GM19463 (cell line): ENCODE measurements around the gene LINC01488.

Source experiments
- ATAC-seq: cut with Tn5 transposase; IDR thresholded peaks from one replicate; pipeline ENCODE4 v1.9.1; 2021; ENCODE audit warnings: mild to moderate bottlenecking, moderate library complexity; ENCODE audit not compliant: unreplicated experiment

The LINC01488 gene

DNA sequence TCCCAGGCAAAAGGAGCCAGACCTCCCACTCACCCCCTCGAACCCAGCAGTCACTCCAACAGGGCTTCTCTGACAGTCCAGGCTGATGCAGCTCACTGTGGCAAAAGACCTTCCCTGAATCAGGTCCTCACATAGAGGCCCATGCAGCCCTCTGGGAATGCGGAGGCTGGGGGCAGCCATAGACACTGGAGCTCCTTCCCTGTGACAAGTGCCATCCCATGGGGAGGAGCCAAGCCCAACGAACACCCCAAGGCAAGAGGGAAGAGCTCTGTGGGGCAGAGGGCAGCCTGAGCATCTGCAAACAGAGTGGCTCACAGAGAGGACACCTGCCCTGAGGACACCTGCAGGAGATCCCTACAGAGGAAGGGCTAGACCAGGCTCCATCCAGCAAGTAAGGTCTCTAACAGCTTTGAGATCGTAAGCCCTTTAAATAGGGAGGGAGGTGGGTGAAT, at the start of gene LINC01488:
LINC01488 (plus strand) TSS at position 271 of the 452 bp plus-strand sequence.
- no peak for ATAC-seq

DNA sequence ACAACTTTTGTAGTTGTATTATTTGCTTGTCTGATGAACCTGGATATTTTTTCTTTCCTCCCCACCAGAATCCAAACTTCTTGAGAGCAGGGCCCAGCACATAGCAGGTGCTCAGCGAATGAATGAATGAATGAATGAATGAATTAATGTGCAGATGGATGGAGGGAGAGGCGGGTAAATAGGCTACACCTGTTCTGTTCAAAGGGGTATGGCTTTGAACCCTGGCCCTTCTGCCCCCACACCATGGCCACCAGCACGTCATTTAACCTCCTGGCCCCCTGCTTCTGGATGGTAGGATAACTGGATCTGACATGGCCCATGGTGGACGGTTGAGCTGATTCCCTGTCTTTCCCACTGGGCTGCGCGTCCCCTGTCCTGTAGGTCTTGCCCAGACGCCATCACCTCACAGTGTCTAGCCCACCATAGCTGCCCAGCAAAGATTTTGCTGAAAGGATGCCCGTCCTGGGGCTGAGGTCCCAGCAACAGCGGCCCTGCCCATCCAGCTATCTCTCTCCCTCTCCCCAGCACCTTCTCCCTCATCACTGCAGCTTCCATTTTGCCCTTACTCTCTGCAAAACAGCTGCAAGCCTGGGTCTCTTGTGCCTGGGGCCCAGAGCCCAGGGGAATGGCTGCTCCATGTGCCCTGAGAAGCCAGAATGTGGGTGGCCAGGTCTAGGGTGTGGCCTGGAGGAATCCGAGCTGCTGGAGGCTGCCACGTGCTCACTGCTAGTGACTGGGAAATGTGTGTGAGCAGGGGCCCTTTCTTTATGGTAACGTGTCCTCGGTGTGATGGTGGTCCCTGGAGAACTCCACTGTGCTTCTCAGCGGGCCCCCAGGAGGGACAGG, 49.3 kb upstream of the LINC01488 start:
- no peak for ATAC-seq

DNA sequence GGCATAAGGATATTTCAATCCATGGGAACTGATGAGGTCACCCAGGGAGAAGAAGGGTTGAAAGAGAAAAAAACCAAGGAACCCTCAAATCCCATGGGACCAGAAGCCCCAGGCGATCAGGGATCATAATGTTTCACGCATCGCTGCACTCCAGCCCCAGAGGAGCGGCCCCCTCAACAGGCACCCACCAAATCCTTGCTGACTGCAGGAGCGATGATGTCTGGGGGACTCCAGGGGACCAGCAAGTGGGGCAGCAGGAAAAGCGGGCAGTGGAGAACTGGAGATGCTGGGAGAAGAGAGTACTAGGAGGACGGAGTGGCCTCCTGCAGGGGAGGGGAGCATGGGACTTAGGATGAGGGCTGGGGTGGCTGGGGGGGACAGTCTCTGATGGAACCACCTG, 47.7 kb upstream of the LINC01488 start:
- ATAC-seq: no peak

DNA sequence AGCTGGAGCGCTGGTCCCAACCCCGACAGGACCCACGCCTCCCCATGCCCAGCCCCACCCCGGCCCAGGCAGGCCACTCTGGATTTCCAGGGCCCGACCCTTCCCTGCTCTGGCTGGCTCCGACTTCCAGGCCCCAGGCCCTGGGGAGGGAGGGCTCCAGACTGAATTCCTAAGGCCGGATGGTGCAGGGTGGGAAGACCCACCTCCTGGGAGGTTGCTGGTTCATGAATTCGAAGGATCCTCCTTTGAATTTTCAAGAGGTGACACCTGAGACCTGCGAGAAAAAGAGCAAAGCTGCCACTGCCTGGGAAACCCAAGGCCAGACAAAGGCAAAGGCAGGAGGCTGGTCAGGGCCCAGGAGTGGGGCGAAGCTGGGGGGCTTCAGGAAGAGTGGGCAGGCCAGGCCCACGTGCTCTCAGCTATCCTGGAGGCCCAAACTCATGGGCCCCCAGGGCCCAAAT, 47.0 kb upstream of the LINC01488 start:
- ATAC-seq: no peak

DNA sequence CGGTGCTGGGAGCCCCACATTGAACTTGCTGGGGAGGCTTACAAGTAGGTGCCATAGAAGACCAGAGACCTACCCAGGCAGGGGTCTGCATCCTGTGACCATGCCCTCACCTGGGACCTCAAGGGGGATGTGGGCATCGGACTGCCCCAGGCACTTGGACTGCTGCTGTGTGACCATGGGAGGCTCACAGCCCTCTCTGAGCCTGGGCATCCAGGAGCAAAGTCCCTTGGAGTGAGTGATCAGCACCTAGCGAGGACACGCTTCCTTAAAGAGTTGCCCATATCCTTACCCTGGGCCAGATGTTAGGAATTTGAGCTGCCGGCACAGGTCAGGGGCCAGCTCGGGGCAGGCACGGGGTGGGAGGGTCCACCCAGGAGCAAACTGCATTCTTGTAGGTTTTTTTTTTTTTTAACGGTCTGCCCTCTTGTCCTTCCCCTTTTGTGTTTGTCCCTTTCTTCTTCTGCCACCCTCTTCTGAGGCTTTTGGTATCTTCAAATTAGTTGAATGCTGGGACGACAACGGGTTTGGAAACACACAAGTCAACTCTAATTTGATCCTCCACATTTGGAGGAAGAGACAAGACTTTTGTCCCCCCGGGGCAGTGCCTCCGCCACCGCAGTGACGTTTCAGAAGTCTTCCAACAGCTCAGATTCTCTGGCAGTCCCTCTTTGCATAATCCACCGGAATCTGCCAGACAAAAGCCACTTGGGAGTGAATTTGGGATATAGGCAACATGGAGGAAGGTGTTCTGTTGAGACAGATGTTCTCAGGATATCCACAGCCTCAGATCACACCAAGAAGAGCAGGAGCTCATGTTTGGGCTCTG, 46.1 kb upstream of the LINC01488 start:
- no peak for ATAC-seq

DNA sequence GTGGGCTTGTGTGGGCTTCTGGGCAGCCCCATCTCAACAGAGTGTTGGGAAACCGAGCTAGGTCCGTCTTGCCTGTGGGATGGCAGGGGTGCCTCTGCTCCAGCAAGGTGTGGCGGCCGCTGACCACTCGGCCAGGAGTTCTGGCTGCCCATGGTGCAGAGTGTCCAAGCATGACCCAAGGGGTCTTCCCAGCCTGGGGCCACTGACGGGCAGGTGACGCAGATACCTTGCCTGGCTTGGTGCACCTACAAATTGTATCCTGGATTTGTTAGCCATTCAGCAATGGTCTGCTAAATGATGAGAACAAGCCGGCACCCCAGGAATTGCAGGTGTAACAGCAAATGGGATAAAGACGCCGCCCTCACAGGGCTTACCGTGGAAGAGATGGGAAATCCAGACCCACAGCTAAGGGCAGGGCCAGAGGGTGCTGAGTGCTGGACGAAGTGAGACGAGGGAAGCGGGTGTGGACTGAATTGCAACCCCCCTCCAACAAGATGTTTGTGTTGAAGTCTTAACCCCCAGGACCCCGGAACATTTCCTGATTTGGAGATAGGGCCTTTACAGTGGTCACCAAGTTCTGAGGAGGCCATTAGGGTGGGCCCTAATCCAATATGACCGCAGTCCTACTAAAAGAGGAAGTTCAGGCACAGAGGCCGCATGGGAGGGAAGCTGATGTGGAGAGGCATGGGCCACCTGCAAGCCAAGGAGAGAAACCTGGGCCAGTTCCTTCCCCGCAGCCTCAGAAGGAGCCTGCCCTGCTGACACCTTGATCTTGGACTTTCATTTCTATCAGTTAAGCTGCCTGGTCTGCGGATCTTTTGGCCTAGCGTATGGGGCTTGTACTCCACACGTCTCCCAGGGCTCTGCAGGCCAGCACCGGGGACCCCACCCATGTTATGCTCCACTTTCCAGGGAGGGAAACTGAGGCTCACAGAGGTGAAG, 45.2 kb upstream of the LINC01488 start:
- ATAC-seq: no peak

DNA sequence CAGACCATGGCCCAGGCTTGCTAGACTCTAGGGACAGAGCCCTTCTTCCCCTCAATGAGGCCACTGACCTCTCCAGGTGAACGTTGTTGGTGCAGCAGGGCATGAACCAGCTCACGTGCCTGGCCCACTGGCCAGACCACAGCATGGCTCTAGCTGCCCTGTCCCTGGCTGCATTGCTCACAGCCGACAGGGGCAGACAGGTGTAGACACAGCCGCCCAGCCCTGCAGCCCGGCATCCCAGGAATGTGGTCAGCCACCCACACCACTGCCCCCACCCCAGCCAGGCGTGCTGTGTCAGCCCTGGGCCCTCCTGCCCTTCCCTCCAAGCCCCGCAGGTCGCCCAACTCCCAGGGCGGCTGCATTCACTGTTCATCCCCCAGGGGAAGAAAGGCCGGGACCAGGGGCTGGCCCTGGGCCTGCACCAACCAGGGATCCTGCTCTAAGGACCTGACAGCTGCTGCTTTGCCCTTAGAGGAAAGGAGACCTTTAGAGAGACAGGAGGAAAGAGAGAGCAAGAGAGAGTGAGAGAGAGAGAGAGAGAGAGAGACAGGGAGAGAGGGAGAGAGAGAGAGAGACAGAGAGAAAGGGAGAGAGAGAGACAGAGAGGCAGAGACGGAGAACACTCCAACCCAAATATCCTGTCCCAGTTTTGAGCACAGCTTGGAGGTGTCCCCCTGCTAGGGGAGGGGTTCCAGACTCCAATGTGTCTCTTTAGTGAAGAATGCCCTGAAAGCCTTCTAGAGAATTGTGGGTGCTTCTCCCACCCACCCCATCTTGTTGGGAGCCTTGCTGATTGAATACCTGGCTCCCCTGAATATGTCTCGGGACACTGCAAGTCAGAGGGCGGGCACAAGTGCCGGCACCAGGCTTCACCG, 44.2 kb upstream of the LINC01488 start:
- ATAC-seq: no peak

DNA sequence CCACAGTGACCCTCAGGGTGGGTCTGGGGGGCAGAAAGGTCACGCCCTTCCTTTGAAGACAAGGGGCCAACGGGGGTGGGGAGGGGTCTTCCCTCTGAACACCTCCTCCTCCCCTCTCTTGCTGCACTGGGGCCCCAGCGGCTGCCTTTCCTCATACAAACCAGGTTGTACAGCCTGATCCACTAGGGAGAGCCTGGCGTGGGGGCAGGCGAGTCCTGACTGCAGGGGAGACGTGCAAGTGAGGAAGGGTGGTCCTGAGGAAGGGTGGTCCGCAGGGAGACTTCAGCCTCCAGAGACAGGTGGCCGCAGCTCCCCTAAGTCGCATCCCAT, 43.6 kb upstream of the LINC01488 start:
- ATAC-seq: no peak

DNA sequence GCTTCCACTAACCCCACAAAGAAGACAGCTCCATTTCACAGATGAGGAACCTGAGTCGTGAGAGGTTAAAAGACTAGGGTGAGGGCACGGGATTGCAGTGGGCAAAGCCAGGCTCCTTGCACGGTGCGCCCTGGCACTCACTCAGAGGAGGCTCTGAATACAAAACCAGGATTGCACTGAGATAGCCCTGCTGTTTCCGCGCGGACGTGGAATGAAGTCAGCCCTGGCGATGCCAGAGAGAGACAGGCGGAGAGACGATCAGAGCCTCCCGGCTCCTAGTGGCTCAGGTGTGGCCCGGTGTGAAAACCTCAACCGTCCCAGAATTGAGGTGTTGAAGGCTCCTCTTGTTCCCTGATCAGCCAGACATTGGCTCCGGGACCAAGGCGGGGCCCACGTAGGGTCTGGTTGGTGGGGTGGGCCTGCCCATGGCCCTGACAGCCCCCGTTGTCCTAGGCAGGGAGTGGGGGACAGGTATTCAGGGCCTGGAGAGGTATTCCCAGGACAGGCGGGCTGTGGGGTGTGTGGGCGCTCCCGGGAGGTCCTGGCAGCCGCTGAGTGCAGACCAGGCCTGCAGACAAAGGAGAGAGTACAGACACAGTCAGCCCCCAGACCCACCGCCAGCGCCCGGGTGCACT, 43.1 kb upstream of the LINC01488 start:
- no peak for ATAC-seq

DNA sequence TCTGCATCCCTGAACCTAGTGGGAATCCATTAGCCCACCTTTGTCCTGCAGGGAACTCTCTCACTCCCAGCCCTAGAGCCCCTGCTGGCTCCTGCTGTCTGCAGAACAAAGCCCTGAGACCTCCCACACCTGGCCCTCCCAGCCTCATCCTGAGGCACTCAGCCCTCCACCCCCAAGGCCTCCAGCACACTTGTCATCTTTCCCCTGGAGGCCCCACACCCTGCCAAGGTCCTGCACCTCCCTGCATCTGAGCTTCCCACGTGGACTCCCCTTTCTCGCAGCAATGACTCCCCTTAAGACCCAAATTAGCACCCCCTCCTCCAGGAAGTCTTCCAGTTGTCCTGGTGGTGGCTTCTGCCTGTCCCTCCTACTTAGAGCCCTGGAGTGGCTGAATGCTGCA, 42.3 kb upstream of the LINC01488 start:
- ATAC-seq: no peak

DNA sequence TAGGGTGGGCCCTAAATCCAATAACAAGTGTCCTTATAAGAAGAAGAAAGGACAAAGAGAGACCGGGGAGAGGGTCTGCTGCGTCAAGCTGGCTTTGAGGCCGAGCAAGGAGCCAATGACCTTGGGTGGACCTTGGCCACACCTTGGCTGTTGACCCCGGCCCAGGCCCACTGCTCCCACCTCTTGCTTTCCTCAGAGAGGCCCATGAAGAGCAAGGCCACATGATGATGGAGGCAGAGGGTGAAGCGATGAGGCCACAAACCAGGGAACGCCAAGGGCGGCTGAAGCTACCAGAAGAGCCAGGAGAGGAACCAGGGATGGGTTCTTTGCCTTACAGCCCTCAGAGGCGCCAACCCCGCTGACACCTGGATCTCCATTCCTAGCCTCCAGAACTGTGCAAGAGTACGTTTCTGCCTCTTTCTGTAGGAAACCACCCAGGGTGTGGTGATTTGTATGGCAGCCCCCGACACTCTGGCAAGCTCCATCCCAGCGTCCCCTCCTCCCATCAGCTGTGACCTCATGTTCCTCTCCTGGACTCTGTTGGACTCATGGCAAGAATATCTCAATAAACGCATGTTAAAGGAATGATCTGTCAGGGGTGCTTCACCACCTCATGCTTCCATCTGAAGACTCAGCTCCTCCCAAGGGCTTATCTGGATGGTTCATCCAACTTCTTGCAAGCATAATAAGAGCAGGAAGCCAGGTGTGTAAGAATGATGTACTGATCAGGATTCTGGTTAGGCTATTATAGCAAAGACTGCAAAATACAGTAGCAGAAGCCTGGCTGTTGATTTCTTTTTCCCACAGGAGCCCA, 41.6 kb upstream of the LINC01488 start:
- no peak for ATAC-seq

DNA sequence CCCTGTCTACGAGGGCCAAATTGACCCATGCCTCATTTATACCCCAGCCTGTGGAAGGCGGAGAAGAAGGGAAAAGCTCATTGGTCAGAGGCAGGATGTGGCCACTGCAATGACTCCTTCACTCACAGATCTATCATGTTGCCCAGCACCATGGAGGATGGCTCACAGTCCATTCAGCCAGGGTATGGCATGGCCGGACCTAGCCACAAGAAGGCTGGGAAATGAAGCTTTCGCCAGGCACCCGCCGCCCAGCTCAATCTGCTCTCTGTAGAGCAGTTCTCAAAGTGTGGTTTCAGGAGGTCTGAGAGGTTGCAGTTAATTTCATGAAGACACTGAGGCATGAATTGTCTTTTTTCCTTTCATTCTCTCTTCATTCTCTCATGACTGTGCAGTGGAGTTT, 40.6 kb upstream of the LINC01488 start:
- no peak for ATAC-seq

DNA sequence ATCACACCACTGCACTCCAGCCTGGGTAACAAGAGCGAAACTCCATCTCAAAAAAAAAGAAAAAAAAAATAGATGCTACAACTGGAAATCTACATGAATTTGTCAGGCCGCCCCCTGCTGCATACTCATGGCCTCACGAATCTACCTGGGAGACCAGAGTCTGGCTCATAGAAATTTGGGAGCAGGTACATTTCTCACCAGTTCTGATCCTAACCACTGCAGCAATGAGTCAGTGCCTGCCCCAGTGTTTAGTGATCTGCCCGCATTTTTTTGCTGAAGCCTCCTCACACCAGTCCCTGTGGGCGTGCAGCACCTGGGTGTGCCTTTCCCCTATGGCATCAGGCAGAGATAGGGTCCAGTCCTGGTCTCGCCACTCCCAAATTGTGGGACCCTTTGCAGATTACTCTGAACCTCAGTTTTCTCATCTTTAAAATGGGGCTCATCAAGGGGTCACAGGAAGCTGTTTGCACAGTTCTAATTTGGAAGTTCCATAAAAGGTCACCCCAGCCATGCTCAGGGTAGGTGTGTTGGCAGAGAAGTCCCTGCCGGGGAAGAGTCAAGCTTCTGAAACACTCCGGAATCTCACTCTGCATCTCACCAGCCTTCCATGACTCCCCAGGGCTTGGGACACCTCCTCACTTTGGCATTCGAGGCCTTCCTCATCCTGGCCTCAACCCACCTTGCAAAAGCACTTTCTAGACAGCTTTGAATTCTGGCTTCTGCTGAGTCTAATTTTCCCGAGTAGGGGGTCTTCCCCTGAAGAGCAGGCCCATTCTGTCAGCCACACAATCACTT, 39.3 kb upstream of the LINC01488 start:
- ATAC-seq: no peak

DNA sequence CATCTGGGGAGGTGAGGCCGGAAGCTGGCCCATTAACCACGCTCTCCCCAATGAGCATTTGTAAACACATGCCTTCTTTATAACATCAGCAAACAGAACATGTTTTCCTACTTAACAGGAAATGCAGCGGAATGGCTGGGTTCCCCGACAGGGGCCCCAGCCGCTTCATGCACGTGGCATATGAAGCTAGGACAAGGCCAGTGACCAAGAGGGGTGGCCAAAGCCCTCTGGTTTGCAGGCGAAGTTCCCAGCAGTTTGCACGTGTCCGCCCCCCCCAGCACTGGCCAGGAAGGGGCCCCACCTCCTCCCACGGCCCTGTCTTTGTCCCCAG, 38.7 kb upstream of the LINC01488 start:
- ATAC-seq: no peak

DNA sequence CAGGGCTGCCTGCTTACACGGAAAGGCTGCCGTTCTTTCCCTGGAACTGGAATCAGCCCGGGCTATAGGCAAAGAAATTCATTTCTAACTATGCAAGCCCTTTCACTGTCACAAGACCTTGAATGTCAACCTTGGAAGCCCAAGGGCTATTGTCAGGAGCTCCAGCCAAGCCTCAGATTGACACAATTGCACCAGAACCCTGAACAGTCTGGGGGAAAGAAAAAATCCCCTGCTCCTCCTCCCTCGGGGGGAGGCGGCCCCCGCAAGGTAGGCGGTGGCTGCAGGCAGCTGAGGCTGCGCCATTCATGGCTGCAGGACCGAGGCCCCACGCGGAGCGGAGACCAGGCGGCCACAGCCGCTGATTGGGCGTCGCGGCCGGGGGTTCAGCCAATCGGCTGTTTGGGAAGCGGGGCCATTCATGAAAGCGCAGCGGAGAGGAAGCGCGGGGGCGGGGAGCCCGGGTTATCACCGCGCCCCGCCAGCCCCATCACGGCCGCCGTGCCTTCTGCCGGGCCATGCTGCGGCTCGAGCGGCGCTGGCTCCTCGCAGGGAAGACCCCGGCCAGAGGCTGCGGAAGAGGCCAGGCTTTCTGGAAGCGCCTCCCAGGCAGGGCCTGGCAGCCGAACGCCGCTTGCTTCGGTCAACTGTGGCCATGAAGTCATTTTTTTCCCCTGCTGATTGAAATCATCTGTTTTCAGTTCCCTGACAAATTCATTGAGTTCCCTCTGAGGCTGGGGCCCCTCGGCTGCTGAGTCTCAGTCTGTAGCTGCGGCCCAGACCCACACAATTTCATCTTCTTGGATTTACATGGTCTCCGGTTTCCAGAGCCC, 38.1 kb upstream of the LINC01488 start:
- ATAC-seq: peak; percentile 94

DNA sequence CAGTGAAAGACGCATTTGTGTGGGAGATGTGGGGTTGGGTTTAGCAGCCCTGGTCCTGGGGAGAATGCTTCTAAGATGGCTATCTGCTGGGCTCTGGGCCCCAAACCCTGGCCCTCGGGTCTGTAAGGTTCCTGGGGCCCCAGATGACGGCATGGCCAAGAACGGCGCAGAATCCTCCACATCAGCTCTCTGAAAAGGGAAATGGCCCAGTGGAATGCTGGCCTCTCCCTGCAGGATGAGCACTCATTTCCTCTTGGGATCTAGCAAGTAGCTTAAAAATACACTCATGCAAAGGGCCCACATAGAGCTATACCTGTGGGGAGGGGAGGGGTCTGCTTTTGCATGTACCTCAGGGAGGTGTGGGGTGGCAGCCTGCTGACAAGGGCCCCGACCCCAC, 37.5 kb upstream of the LINC01488 start:
- ATAC-seq: no peak
